Keratinocyte (primary cell): ENCODE measurements around the gene CAPN11. TPM values are rescaled to one million over a fixed set of nuclear protein-coding genes. Genes with fewer than 3 reads are reported as not detected.
"Not testable (repeated sequence)": the region's sequence is repeated elsewhere in the genome, so short reads cannot be mapped to it uniquely, and the experiment has no call there.

Experiments
- DNase-seq: peaks from one replicate; pipeline ENCODE4 v3.0.0-alpha.2; 2011; ENCODE audit warnings: low read depth, missing footprints, low spot score
- FAIRE-seq: peaks from 2 replicates; lab custom pipeline; 2011; peaks lifted over from hg19 to GRCh38; lab: Jason Lieb, UNC
- H2AFZ ChIP-seq: 2 replicates; pipeline ENCODE4 v1.6.0; 2012; ENCODE audit warnings: low read length, control low read depth, inconsistent platforms; ENCODE audit not compliant: control insufficient read depth
- H3K27ac ChIP-seq: 2 replicates; pipeline ENCODE4 v1.5.1; 2011; ENCODE audit warnings: low read length; ENCODE audit not compliant: control insufficient read depth, insufficient read depth
- H3K27me3 ChIP-seq: 3 replicates; pipeline ENCODE4 v1.6.0; 2011; ENCODE audit warnings: low read length; ENCODE audit not compliant: control insufficient read depth, insufficient read depth; ENCODE audit errors: extremely low read depth
- H3K36me3 ChIP-seq, 2 experiments: 2 replicates in 1 of 2; 3 replicates in 1 of 2; pipeline ENCODE4 v1.5.1; 2011; ENCODE audit warnings: low read length in 2 of 2, mild to moderate bottlenecking in 1 of 2; ENCODE audit not compliant: control insufficient read depth in 2 of 2, insufficient read depth in 2 of 2; ENCODE audit errors: extremely low read depth in 1 of 2
- H3K4me1 ChIP-seq: 3 replicates; pipeline ENCODE4 v1.5.1; 2011; ENCODE audit warnings: low read length; ENCODE audit not compliant: control insufficient read depth, insufficient read depth; ENCODE audit errors: extremely low read depth
- H3K4me2 ChIP-seq: 3 replicates; pipeline ENCODE4 v1.6.0; 2011; ENCODE audit warnings: low read depth, low read length; ENCODE audit not compliant: control insufficient read depth, insufficient read depth; ENCODE audit errors: extremely low read depth
- H3K4me3 ChIP-seq, 3 experiments: fragments of 200-600 bp in 1 of 3; sonication (generic) in 1 of 3; 2 replicates in 2 of 3; 3 replicates in 1 of 3; pipeline ENCODE4 v1.5.1; 2011 to 2016; ENCODE audit warnings: low read length in 3 of 3, mild to moderate bottlenecking in 3 of 3, control low read depth in 2 of 3, inconsistent platforms in 1 of 3, low read depth in 1 of 3, mixed read lengths in 1 of 3, mixed run types in 1 of 3, moderate library complexity in 1 of 3; ENCODE audit not compliant: control insufficient read depth in 2 of 3, insufficient read depth in 2 of 3; ENCODE audit errors: extremely low read depth in 1 of 3
- H3K79me2 ChIP-seq: 2 replicates; pipeline ENCODE4 v1.6.0; 2012; ENCODE audit warnings: low read length; ENCODE audit not compliant: control insufficient read depth, insufficient read depth
- H3K9ac ChIP-seq: 3 replicates; pipeline ENCODE4 v1.6.0; 2011; ENCODE audit warnings: low read length; ENCODE audit not compliant: control insufficient read depth, insufficient read depth; ENCODE audit errors: extremely low read depth
- H3K9me1 ChIP-seq: 3 replicates; pipeline ENCODE4 v1.6.0; 2011; ENCODE audit warnings: low read length; ENCODE audit not compliant: control insufficient read depth, insufficient read depth; ENCODE audit errors: extremely low read depth
- H3K9me3 ChIP-seq: 2 replicates; pipeline ENCODE4 v1.5.1; 2012; ENCODE audit warnings: low read depth, low read length; ENCODE audit not compliant: control insufficient read depth
- H4K20me1 ChIP-seq: 3 replicates; pipeline ENCODE4 v1.6.0; 2011; ENCODE audit warnings: low read length; ENCODE audit not compliant: control insufficient read depth, insufficient read depth; ENCODE audit errors: extremely low read depth
- EZH2 ChIP-seq: IDR thresholded peaks from one replicate; pipeline ENCODE4 v1.6.1; 2012; ENCODE audit warnings: inconsistent platforms, mild to moderate bottlenecking, low read length, moderate library complexity
- dilution Hi-C: fragments of 300-500 bp; cut with MboI; formaldehyde crosslinking; loops from one replicate; pipeline ENCODE4 v1.7.0; 2020; ENCODE audit warnings: low sequenced_read_pairs; ENCODE audit not compliant: extremely low pct_ligation_motif_present
- polyA plus RNA-seq, 5 experiments: library from polyadenylated mRNA; depleted of rRNA in 3 of 5; stranded (reverse) in 3 of 5; stranded (forward) in 1 of 5; unstranded in 1 of 5; fragments of >200 nt; gene quantifications; 1 replicate in 1 of 5; 2 replicates in 3 of 5; 3 replicates in 1 of 5; pipeline versions ENCODE4 v1.2.1 to v1.2.3, GENCODE V29; 2011 to 2012; ENCODE audit warnings: missing spikeins in 2 of 5, low read depth in 1 of 5, low replicate concordance in 1 of 5
- TF ChIP-seq, protein P1 (sequence below), 3 experiments: IDR thresholded peaks in 1 of 3; conservative IDR thresholded peaks in 1 of 3; optimal IDR thresholded peaks in 1 of 3; 2 replicates in 2 of 3; 3 replicates in 1 of 3; pipeline versions ENCODE3 to v1.5.1; 2011; ENCODE audit warnings: low read length in 3 of 3, mild to moderate bottlenecking in 3 of 3, moderate library complexity in 2 of 3, control low read depth in 1 of 3, inconsistent platforms in 1 of 3; ENCODE audit not compliant: insufficient read depth in 2 of 3; ENCODE audit errors: extremely low read depth in 1 of 3

CAPN11 gene
- polyA plus RNA-seq, 1 donor (not counting 4 experiments of a cell fraction or from before 2014, with no cell fraction given): not detected

- no peak for DNase-seq
- H3K4me1 ChIP-seq: peaks cover 10% of the 10 kb centered on the region
- no peaks in the 10 kb centered on the region for H3K9me3 ChIP-seq
- no peak overlapping the region for H3K9ac ChIP-seq
- H2AFZ ChIP-seq: no peak overlapping the region
- no peaks in the 10 kb centered on the region for H3K9me1 ChIP-seq
- no peak overlapping the region for H3K4me2 ChIP-seq
- FAIRE-seq: no peak
- H3K36me3 ChIP-seq: no peaks in the 10 kb centered on the region
- no peak overlapping the region for H3K27ac ChIP-seq
- H3K27me3 ChIP-seq: no peaks in the 10 kb centered on the region
- no peaks in the 10 kb centered on the region for H4K20me1 ChIP-seq
- dilution Hi-C loops: no loop called here
- H3K79me2 ChIP-seq: no peaks in the 10 kb centered on the region
- H3K4me3 ChIP-seq: no peak overlapping the region
- TF ChIP-seq, protein P1, sequence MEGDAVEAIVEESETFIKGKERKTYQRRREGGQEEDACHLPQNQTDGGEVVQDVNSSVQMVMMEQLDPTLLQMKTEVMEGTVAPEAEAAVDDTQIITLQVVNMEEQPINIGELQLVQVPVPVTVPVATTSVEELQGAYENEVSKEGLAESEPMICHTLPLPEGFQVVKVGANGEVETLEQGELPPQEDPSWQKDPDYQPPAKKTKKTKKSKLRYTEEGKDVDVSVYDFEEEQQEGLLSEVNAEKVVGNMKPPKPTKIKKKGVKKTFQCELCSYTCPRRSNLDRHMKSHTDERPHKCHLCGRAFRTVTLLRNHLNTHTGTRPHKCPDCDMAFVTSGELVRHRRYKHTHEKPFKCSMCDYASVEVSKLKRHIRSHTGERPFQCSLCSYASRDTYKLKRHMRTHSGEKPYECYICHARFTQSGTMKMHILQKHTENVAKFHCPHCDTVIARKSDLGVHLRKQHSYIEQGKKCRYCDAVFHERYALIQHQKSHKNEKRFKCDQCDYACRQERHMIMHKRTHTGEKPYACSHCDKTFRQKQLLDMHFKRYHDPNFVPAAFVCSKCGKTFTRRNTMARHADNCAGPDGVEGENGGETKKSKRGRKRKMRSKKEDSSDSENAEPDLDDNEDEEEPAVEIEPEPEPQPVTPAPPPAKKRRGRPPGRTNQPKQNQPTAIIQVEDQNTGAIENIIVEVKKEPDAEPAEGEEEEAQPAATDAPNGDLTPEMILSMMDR (optimal IDR thresholded peaks at IDR 0.05 in 1 of 3, IDR thresholded peaks at IDR 0.05 in 1 of 3, conservative IDR thresholded peaks at IDR 0.05 in 1 of 3; ENCODE audit: extremely low read depth in 1 of 3, insufficient read depth in 2 of 3, low read length in 3 of 3): no peak
- no peak for TF ChIP-seq EZH2
Measured at GRCh38 chr6:44182911-44183390, 24.3 kb downstream of the CAPN11 start.

DNA sequence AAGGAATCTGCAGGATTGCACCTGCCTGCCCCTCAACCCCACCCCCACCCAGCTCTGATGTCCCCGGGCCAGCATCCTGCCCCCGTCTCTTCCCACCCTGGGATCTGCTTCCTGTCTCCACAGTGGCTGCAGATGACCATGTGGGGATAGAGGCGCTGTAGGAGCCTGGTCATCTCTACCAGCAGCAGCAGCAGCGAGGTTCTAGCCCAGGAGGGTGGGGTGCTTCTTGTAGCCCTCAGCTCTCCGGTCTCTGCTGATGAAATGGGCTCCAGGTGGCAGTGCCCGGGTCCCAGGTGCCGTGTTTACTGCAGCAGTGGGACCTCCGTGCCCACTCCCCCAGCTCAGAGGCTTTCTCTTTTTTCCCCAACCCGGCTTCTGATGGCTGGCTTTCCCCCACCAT, 25.2 kb downstream of the CAPN11 start:
- no peak overlapping the region for H3K4me2 ChIP-seq
- no peak for TF ChIP-seq EZH2
- TF ChIP-seq, protein P1 (optimal IDR thresholded peaks at IDR 0.05 in 1 of 3, IDR thresholded peaks at IDR 0.05 in 1 of 3, conservative IDR thresholded peaks at IDR 0.05 in 1 of 3; ENCODE audit: extremely low read depth in 1 of 3, insufficient read depth in 2 of 3, low read length in 3 of 3): no peak
- no peaks in the 10 kb centered on the region for H4K20me1 ChIP-seq
- H2AFZ ChIP-seq: no peak overlapping the region
- dilution Hi-C loops: no loop called here
- no peak for FAIRE-seq
- peaks cover 1% of the 10 kb centered on the region for H3K4me1 ChIP-seq
- no peak for DNase-seq
- no peaks in the 10 kb centered on the region for H3K27me3 ChIP-seq
- no peak overlapping the region for H3K9ac ChIP-seq
- H3K79me2 ChIP-seq: no peaks in the 10 kb centered on the region
- H3K36me3 ChIP-seq: no peaks in the 10 kb centered on the region
- no peak overlapping the region for H3K27ac ChIP-seq
- no peaks in the 10 kb centered on the region for H3K9me1 ChIP-seq
- no peaks in the 10 kb centered on the region for H3K9me3 ChIP-seq
- no peak overlapping the region for H3K4me3 ChIP-seq

DNA sequence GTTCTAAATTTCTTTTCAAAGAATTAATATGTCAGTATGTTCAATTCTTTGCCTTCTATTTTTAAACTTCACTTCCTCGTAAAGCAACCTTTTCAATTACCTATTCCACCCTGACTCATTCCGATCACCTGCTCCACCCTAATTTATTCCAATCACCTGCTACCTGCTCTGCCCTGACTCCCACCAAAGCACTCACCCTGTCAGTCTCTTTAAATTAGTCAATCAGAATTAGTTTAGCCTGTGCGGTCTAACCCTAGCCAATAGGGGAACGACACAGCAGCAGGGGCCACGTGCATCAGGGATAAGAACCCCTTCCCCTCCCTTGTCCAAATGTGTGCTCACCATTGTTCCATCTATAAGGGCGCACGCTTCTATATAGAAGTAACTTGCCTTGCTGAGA, 26.7 kb downstream of the CAPN11 start:
- H4K20me1 ChIP-seq, H3K9me3 ChIP-seq, H3K4me3 ChIP-seq, H3K79me2 ChIP-seq, H3K4me1 ChIP-seq, H3K27ac ChIP-seq, FAIRE-seq, H3K4me2 ChIP-seq, H3K36me3 ChIP-seq, H3K27me3 ChIP-seq, H3K9ac ChIP-seq, DNase-seq, dilution Hi-C loops, H2AFZ ChIP-seq, H3K9me1 ChIP-seq: not testable (repeated sequence)
